DLD1 (cell line): ENCODE data around the gene TNIK.
"Not testable (repeated sequence)": the region's sequence is repeated elsewhere in the genome, so short reads cannot be mapped to it uniquely, and the experiment has no call there.

Source experiments
- in situ Hi-C: cut with HindIII; loops from 2 replicates; pipeline ENCODE4 v1.10.0; 2017; ENCODE audit warnings: low sequenced_read_pairs

TNIK gene

DNA sequence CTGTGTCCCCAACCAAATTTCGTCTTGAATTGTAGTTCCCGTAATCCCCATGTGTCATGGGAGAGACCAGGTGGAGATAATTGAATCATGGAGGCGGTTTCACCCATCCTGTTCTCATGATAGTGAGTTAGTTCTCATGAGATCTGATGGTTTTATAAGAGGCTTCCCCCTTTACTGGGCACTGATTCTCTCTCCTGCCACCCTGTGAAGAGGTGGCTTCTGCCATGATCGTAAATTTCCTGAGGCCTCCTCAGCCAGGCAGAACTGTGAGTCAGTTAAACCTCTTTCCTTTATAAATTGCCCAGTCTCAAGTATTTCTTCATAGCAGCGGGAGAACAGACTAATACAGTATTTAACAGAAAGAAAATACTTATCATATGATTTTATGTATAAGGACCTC lies 93.5 kb downstream of the TNIK start:
- in situ Hi-C loops: not testable (repeated sequence)

DNA sequence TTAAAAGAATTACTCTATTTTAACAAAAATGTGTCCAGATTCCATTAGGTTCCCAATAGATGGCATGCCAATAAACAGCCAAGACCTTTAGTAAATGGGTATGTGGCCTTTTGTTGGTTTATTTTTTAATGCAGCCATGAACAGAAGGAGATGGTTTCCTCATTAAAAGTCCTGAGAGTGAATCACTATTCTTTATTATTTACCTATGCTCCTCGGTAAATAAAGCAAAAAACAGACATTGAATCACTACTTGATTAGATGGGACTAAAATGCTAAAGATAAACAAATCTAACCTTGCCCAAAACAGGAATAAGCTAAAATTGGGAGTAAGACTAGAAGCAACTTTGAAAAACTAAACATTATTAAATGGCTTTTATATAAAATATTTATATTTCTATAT lies 94.2 kb downstream of the TNIK start:
- in situ Hi-C loops: no loop called here

DNA sequence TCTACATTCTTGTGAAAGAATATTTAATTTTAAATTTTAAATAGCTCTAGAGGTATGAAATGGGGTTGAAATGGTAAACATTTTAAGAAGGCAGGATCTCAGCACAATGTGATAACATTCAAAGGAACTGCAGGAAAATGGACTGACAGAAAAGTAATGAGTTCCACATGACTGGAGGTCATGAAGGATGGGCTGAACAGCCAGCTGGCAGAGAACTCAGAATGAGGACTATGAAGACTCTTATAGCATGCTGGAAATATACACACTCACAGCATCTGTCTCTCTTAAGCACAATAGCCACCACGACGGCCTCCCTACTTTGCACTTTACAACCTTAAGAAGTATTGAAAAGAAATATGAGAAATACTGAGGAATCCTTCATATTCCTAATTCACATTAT lies 94.7 kb downstream of the TNIK start:
- in situ Hi-C loops: no loop called here

DNA sequence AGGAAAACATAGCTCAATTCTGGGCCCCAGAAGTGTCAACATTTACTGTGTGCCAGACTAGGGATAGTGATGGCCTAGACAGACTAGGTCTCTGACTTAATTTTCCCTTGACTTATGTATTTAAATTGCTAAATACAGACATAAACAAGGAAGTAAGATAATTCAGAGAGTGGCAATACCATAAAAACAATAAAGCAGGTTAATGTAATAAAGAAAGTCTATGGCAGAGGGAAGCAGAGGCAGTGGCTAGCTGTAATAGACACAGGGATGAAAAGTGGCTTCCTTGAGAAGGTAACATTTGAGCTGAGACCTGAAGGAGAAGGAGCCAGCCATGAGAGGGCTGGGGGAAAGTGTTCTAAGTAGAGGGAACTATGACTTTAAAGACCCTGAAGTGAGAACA lies 95.7 kb downstream of the TNIK start:
- in situ Hi-C loops: no loop called here

DNA sequence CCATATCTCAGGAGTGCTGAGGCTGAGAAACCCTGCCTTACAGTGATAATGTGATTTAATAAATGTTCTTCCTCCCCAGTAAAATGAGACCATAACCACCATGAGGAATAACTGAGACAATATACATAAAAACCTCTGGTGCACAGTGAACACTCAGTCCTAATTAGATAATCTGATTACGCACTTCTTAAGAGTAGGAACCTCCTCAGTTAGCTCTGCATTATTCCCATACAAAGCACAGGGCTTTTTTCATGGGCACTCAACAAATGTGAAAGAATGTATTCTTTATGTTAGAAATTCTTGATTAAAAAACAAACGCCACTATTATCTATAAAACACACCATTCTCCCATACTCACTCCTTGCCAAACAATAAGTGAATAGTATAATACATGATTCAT lies 97.0 kb downstream of the TNIK start:
- in situ Hi-C loops: no loop called here

DNA sequence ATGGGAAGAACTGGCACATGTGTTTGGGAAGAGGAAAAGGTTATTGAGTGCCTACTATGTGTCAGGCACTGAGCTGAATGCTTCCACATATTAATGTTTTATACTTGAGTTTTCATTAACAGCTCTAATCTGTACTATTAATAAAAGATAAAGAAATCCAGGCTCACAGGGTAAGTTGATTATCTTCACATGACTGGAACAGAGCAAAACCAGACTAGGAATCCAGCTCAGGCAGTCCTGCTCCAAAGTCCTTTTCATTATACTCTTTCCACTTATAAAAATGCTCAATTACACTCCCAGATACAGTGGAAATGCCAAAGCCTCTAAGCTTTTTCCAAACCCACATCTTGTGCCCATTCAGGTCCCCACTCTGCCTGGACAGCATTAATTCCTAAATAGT lies 97.6 kb downstream of the TNIK start:
- in situ Hi-C loops: no loop called here

DNA sequence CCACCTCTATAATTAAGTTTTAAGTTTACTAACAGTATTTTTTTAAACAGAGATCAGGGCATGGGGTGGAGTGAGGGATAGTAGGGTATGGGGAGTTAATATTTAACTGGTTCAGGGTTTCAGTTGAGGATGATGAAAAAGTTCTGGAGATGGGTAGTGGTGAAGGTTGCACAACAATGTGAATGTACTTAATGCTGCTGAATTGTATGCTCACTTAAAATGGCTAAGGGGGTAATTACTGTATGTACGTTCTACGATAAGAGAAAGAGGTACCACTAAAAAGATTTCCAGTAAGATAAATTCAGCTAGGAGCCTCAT lies 101.4 kb downstream of the TNIK start:
- in situ Hi-C loops: no loop called here

DNA sequence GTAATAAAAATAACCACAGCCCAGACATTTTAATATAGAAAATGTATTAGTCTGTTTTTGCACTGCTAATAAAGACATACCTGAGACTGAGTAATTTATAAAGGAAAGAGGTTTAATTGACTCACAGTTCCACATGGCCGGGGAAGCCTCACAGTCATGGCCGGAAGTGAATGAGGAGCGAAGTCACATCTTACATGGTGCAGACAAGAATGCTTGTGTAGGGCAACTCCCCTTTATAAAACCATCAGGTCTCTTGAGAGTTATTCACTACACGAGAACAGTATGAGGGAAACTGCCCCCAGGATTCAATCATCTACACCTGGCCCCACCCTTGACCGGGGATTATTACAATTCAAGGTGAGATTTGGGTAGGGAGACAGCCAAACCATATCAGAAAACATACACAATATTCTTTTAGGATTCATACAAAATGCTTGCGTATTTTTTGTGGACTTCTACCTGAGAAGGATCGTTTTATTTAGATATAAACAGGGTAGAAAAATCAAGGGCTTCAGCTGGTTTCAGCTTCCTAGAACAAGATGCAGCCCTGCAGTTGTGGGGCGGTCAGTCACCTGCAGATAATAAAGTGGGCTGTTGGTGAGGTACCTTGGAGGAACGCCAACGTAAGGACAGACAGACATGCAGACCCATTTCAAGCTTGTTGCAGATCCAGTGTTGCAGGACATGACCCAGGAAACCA lies 101.9 kb downstream of the TNIK start:
- in situ Hi-C loops: no loop called here

DNA sequence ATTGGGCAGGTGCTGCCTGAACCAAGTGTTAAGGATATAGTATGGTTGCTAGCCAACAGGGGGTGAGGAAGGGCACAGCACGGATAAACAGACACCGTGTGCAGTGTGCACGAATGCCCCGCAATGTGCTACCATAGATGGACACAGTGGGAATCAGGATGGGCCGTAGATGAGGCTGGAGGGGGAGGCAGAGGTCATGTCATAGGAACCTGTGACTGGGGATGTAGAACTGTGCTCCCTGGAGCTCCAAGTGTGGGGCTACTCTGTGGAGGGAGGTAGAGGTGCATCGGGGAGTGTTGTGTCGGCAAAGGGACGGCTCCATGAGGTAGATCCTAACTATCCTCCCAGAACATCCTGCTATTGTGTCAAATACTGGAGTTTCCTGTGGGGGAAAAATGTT lies 102.5 kb downstream of the TNIK start:
- in situ Hi-C loops: no loop called here

DNA sequence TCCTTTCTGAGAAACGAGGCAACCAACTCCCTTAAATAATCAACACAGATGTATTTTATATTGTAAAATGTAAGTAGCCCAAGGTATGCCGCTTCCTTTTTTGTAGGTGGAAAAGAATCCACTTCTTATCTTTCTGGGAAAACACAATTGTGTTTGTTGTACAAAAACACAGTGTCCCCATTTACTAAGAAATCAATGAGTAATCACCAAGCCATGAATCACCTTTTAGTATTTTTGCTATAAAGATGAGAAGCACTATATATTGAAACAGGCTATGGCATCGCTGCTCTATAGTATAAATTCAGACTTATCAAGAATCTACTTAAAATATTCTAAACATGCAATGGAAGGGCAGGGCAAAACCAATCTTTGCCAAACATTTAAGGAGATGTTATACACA lies 104.0 kb downstream of the TNIK start:
- in situ Hi-C loops: no loop called here

DNA sequence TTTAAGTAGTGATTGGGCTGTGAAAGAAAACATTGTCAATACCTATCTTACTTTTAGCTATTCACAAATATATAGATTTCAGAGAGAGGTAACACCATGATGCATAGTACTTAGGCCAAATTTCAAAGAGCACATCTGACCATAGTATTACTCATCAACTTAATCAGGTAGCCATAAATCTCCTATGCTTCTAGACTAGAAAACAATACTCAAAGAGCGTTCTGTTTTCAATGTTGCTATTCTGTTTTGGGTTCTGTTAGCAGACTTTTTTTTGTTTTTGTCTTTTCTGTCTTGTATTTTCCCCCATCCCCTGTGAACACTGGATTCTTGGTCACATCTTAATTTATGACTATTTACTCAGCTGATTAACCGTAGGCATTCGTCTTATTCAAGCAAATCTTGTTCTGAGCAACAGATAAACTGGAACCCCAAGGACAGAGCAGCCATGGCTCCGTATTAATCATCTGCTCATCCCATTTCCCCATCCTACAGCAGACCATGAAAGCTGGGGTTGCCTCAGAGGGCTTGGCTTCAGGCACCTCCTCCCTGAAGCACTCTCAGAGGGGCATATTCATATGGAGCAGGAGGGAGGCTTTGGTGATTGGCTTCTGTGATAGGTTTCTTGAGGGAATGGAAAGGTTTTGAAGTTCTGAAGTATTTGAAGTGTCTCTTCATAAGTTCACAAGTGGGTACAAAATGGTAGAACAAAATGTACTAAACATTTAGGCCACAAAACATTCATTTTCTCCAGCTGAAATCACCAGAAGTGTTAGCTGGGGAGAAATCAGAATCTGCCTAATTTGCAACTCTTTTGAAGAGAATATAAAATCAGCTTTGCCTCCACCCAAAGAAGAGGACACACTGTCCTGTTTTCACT lies 105.3 kb downstream of the TNIK start:
- in situ Hi-C loops: no loop called here

DNA sequence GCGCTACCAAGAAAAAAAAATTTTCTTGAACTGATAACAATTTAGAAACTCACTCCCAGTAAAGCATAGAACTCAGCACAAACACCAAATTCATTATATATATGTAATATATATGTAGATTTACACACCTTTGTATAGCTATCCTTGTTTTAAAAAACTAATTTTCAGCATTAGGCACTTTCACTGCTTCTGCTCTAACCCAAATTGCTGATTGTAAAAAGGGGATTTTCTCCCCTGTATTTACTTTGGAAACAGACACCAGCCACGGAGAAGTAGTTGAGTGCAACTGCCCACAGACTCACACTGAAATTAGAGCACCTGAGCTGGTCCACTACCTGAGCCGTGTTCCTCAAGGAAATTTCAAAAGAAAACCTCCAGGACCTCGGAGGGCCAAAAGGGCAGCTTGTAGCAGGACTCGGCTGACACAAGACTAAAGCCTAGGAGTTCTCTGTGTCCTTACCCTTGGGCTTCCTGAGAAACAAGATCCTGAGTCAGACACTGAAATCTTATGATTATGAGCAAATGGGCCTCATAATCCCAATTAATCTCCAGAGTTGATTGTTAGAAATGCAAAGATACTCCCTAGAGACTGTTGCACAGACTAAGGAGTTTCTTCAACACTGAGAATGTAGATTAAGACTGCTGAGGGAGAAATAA lies 106.0 kb downstream of the TNIK start:
- in situ Hi-C loops: no loop called here

DNA sequence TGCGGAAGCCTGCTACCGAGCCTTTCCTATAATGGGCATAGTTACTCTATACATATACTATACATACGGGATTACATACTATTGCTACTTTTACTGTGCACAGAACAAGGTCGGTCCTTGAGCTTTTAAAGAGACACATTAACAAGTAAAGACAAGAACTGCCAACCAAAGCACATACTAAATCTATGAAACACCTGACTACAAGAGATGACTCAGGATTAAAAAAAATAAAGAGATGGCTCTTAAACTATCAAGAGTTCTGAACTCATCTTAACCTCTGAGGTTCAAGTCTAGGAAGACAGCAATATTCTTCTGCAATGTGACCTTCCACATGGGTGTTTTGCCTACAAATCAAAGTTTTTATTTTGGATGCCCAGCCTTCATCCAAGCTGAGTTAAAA lies 106.8 kb downstream of the TNIK start:
- in situ Hi-C loops: no loop called here

DNA sequence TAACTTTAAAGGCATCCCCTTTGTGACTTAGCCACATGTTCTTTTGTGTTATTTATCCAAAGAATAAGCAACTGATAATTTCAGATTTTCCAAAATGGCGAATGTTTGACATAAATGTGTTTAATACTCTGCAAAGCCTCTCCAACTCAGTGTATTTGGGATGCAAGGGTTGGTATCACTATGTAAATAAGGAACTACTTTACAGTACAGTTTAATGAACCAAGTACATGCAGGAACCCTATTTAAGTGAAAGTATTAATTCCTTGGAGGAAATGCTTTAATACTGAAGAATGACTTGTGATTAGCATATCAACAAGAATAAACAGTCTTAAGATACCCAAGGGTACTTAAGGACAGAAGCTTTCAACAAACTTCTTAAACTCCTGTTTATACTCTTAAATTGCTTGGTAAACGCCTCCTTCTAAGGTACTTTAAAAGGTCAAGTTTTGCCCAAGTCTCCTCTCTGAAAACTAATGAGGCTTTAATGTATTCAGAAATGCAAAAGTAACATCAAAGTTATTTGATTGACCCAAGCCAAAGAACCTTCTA lies 107.7 kb downstream of the TNIK start:
- in situ Hi-C loops: no loop called here

DNA sequence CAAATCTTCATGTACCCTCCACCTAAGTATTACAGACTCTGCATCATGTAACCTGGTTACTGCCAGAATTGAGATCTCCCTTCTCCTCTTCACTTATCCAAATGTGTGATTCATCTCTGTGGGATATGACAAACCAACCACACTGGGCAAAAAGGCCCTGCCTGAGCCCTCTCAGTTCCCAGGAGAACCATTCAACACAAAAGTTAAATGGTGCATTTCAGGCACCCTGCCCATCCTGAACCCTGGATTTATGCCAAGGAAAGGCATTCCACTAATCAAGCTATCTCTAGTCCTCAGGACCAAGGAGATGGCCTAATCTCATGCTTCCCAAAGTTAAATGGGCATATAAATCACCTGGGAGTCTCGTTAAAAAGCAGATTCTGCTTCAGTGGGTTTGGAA lies 108.5 kb downstream of the TNIK start:
- in situ Hi-C loops: no loop called here

DNA sequence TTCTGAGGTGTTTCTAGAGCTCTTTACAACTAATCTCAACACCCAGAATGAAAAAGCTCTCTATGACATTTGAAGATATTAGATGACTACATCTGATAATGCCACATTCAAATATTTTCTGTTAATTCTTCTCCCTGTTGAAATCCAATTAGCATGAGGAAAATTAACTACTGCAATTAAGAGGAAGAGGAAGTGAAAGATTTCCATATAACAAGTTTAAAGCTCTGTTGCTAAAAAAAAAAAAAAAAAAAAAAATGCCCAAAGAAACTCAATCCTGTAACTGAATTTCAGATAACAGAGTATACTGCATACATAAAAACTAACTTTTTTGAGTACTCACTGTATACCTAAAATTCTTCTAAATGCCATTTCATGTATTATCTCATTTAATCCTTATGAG lies 109.8 kb downstream of the TNIK start:
- in situ Hi-C loops: no loop called here

DNA sequence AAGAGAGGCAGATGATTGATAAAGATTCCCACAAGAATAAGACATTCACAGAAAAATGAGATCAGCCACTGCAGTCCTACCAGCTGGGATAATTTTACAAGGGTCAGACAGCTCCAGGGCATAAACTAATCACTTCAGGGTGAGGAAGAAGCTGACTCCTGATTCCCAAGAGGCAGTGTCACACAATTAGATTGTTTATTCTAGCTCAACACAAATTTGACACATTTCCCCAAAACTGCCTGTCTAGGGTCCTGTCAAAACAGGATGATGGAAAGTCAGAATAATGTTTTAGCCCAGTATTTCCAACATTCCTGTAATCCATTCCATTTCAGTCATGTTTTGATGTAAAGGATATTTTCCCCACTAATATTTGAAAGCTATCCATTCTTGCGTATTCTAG lies 110.8 kb downstream of the TNIK start:
- in situ Hi-C loops: no loop called here

DNA sequence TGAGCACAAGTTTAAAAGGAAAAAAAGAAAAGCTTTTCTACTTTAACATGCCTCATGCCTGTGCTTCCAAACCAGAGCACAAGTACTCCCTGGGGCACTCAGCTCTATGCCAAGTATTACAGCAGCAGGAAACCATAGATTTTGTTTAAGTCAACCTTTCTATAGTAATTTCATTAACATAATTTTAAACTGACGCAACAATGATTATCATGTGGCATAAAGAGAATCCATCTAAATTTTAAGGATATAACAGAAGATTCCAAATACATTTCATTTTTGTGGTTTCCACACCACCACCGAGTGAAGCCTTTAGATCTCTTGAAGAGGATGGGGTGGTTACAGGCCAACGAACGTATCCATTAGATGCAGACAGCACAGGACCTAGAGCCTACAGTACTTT lies 112.1 kb downstream of the TNIK start:
- in situ Hi-C loops: no loop called here

DNA sequence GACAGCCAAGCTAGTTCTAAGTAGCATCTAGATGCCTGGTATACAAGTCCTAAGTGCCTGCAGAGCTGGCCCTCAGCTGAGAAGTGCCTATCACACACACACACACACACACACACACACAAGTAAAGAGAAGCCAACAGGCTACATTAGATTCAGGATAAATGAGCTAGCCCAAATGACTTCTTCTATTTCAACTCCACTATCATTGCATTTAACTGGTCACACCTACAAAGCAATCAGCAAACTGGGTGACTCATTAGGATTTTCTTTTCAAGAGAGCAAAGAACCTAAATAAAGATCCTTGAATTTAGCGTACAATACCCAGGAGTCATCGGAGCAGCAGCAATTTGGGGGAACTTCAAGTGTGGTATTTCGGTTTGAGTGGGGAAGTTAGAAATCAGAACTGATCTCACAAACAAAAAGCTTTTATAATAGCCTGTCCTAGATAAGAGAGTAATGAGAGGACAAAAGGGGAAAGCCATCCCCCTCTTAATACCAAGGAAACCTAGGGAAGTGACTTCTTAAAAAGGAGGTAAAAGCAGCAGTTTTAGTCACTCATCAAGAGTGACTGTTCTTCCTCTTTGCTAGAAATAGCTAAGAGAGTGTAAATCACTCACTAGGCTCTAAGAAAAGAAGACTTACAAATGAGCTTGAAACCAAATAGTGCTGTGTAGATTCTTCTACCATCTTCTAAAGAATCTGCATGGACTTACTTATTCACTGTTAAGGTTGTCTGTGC lies 112.7 kb downstream of the TNIK start:
- in situ Hi-C loops: no loop called here

DNA sequence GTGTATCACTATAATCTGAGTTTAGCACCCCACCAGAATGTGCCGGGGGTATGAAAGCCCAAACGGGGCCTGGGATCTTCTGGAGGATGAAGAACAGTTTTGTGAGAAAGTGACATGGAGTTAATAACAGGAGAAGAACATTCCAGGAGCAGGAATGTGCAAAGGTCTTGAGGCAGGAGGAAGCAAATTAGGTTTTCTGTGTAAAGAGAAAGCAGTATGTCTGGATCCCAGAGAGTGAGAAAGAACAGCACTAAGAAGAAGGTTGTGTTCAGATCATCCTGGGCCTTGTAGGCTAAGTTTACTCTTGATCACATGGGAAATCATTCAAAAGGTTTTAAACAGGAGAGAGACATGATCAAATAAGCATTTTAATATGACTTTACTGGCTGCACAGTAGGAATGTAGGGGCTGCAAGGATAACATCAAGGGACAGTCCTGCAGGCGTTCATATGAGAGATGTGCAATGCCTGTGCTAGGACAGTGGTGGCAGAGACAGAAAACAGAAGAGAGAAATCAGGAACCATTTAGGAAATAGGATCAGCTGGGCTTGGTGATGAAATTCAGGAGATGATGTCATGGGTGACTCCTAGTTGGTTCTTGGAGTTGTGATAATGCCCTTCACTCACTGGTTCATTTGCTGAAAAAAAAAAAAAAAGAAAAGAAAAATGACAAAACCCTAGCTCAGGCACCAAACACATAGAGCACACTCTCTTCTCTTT lies 113.5 kb downstream of the TNIK start:
- in situ Hi-C loops: no loop called here

DNA sequence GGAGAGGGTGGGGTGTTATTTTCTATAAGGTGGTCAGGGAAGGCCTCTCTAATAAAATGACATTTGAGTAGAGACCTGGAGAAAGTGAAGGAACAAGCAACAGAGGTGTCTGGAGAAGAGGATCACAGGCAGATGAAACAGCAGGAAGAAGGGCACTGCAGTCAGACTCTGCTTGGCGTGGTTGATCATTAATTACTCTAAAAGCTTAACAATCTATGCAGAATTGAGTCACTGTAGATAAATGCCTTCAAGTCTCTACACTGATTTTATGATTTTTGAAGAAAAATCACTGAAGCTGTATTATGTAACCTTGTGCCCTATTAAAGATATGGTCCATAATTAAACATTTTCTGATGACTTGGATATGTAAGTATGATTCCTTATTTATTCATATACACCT lies 114.2 kb downstream of the TNIK start:
- in situ Hi-C loops: no loop called here
